GM21360 (cell line): ENCODE measurements around the gene MUC13.
"Not testable (repeated sequence)": the region's sequence is repeated elsewhere in the genome, so short reads cannot be mapped to it uniquely, and the experiment has no call there.

Experiments
- ATAC-seq: cut with Tn5 transposase; IDR thresholded peaks from one replicate; pipeline ENCODE4 v1.9.1; 2021; ENCODE audit warnings: mild to moderate bottlenecking, moderate library complexity; ENCODE audit not compliant: unreplicated experiment

The MUC13 gene, protein sequence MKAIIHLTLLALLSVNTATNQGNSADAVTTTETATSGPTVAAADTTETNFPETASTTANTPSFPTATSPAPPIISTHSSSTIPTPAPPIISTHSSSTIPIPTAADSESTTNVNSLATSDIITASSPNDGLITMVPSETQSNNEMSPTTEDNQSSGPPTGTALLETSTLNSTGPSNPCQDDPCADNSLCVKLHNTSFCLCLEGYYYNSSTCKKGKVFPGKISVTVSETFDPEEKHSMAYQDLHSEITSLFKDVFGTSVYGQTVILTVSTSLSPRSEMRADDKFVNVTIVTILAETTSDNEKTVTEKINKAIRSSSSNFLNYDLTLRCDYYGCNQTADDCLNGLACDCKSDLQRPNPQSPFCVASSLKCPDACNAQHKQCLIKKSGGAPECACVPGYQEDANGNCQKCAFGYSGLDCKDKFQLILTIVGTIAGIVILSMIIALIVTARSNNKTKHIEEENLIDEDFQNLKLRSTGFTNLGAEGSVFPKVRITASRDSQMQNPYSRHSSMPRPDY

GRCh38 chr3:124934577-124934976, at the start of gene MUC13:
Gene MUC13, minus strand, starts transcription at chr3:124934751. Its CDS starts 39 bp downstream, at chr3:124934712.
- no peak for ATAC-seq

DNA sequence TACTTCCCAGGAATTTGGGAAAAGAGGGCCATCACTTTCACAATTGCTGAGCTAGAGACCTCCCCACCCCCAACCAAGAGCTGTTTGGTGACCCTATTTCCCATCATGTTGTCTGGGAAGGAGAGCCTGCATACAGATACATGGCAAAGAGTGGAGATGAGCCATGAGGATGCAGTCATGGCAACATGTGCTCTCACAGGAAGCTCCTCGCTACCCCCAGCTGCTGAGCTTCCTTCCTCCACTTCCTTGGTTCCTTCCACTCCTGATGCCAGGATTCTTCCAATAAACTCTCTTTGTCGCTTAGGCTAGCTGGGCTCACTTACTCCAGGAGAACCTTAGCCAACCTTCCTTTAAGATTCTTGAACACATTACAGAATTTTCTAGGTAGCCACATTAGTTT, 48.3 kb upstream of the MUC13 start:
- ATAC-seq = no peak

- ATAC-seq = no peak
Measured at GRCh38 chr3:124981472-124981871, 46.9 kb upstream of the MUC13 start.

DNA sequence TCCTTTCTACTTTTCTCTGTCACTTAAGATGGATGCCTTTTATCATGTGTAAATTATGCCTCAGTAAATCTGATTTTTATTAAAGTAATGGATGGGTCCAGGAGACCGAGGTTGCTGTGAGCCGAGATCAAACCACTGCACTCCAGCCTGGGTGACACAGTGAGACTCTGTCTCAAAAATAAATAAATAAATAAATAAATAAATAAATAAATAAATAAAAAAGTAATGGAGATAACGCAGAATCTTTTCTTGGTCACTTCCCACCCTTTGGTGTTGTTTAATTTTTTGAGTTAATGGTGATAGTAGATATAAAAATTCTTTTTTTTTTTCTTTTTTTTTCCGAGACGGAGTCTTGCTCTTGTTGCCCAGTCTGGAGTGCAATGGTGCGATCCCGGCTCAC, 44.1 kb upstream of the MUC13 start:
- no peak for ATAC-seq

GRCh38 chr3:124976383-124976782, 41.8 kb upstream of the MUC13 start:
- no peak for ATAC-seq

DNA sequence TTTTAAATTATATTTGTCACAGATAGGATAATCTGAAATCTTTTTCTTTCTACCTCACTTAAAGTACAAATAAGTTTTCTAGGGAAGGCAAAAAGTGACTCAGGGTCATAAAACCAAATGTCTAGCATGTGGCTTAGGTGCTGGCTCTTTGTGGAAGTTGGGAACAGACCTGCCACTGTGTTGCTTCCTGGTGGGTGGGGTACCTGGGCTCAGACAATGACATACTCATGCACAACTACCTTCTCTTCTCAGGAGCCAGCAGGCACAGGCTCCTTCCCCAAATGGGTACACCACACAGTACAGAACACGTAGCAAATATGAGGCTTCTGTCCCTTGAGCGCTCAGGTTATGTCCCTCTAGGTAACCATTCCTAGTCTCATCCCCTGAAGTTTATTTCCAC, 40.1 kb upstream of the MUC13 start:
- no peak for ATAC-seq

DNA sequence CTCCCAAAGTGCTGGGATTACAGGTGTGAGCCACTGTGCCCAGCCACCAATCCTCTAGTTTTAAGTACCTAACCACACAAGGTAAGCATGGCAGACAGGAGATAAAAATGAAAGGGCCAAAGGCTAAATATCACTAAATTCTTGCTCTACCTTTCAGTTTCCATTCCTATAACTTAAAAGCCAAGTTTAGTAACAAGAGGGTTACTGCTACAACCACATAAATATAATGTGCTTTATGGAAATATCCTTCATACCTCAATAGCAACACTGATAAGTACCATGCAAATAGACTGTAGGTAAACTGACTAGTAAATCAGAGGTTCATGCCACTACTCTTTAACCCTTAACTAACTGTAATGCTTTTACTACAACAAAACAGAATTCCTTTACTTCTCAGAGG, 38.7 kb upstream of the MUC13 start:
- ATAC-seq = no peak

DNA sequence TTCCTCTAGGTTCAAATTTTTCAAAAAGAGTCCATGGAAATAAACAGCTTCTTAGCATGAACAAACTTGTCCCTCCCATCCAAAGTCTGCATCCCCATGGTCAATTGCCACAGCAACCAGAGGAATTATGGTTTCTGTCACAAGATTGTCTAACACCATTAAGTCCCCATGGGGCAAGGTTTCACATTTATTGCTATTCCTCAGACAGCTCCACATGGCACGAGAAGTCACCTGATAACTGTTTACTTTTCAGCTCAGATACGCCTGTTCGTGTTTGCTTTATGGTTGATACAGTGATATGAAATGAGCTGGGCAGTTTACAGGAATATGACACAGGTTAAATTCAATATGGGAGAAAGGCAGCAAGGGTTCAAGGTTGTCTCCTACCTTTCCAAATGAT, 37.9 kb upstream of the MUC13 start:
- ATAC-seq = no peak

DNA sequence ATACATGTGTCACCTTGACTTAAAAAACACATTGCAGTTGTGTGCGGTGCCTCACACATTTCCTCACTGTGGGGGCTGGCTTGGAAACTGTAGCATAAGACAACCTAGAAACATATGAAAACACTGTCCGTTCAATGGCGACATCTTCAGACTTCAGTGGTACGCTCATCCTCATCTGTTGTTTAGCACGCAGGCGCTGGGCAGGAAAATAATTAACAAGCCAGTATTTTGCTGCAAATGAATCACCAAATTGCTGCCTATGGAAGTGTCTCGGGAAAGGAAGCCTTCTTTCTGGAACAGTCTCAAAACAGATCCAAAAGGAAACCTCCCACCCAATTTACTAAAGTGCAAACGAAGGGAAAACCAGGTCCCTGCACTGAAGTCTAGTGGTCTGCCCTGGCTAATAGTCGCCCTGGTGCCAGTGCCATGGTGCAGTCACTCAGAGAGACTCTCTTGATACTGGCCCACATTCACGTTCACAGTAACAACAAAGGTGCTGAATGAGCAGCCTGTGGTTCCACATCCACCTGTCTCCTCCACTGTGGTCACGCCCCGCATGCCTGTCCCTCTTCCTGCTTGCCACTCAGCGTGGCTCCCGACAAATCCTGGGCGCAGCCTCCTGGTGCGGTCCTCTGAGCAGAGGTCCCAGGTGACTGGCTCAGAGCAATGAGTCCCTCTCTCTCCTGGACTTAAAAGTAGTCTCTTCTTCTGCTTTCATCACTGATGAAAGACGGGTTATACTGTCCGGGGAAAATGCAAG, 35.6 kb upstream of the MUC13 start:
- ATAC-seq = no peak

- ATAC-seq = no peak
Measured at GRCh38 chr3:124969190-124969589, 34.6 kb upstream of the MUC13 start.

DNA sequence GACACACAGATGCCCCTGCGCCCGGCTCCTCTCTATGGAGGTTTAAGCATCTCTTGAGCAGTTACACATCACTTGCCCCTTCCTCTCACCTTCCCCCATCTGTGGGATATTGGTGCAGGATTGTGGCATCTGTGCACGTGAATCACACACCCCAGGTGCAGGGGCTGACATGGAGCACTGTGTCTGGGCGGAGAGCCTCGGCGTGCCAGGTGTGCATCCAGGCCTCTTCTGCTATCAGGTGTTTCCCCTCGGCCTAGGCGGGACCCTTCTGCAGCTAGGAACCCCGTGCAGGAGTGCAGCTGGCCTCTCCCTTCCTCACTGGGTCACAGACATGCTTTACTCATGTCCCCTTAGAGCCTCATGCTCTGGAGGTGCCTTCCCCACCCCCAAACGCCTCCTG, 33.4 kb upstream of the MUC13 start:
- no peak for ATAC-seq

- no peak for ATAC-seq
Measured at GRCh38 chr3:124966521-124967445, 32.2 kb upstream of the MUC13 start.

DNA sequence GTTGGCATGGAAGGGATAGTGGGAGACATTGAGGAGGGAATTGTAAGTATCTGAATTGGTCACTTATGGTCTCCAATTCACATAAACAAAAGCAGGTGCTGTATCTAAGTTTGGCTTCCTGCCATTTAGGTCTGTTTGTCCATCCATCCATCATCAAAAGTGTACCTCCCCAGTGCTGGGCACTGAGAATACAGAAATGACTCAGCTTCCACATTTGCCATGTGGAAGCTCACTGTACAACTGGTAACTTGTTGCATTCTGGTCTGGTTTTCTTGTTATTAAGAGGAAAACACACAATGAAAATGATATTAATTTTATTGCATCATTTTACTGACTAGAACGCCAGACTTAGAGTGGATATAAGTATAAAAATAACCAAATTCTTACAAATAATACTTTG, 30.9 kb upstream of the MUC13 start:
- no peak for ATAC-seq

DNA sequence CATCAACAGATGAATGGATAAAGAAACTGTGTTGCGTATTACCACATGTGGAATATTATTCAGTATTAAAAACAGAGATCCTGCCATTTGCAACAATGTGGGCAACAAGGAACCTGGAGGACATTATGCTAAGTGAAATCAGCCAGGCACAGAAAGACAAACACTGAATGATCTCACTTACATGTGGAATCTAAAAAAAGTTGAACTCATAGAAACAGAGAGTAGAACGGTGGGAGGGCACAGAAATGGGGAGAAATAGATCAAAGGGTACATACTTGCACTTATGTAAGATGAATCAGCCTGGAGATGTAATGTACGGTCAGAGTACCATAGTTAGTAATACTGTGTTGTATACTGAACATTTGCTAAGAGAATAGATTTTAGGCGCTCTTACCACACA, 29.8 kb upstream of the MUC13 start:
- no peak for ATAC-seq

DNA sequence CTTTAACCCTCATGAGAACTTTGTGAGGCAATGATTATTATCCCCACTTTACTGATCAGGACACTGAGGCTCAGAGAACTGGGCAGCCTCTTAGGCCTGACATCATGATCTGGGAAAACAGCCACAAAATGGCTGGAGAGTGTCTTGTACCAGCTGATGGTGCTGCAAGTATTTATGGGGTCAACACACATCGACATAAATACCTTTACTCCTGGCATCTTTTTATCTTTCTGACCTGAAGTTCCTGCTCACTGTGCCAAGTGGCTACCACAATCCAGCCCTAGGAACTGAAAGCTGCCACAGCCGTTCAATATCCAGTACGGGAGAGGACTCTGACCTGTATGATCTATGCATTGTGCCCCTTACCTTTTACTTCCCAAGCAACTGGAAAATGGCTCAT, 29.2 kb upstream of the MUC13 start:
- no peak for ATAC-seq

DNA sequence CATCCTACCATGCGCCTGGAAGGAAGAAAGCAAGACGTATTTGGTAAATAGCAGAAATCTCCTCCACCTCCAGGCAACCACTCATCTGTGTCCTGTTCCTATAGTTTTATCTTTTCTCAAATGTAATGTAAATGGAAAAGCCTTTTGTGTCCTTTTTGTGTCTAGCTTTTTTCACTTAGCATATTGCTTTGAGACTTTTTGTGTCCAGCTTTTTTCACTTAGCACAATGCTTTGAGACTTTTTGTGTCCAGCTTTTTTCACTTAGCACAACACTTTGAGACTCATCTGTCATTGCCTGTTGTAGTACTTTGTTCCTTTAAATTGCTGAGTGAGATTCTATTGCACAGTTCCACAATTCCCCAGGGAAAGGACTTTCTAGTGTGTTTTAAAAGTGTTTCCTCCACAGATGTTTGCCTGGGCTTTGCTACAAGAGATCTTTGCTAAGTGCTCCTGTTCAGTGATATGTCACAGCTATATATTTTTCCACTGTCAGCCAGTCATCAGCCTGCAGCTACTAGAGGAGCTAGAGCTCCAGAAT, 27.9 kb upstream of the MUC13 start:
- ATAC-seq = no peak

- no peak for ATAC-seq
Measured at GRCh38 chr3:124960698-124961097, 26.1 kb upstream of the MUC13 start.

GRCh38 chr3:124960105-124960504, 25.6 kb upstream of the MUC13 start:
- ATAC-seq = no peak

DNA sequence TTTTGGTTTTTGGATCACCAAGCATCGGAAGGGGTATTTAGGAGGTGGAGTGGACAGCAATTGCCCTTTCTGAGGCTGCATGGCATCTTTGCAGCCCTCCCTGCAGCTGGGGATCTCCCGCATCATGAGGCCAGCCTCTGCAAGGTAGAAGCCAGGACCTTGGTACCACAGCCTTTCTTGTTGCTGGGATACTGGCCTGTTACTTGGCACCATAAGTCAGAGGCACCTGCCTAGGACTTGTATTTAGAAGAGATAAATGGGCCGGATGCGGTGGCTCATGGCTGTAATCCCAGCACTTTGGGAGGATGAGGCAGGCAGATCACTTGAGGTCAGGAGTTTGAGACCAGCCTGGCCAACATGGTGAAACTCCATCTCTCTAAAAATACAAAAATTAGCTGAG, 23.4 kb upstream of the MUC13 start:
- ATAC-seq = not testable (repeated sequence)

DNA sequence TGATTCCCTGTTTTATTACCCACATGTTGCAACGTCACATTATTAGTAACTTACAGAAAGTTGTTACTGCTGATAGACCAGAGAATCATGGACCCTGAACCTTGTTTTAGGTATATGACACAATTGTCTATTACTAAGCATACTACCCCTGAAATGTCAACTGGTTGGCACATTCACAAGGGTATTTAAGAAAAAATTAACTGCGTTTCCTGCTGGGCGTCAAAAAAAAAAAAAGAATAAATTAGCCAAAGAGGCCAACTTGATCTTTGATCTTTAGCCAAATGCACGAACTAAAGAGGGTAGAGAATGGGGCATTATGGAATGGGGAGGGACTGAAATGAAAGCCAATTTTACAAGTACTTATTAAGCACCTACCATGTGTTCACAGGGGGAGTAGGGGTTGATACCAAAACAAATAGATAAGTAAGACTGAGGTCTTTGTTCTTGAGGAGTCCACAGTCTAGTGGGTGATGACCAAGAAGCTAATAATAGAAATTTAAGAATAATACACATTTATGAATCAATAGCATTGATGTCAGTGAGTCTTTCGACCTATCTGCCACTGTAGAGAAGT, 17.8 kb upstream of the MUC13 start:
- no peak for ATAC-seq
